MCF 10A (cell line): ENCODE measurements around the gene NLRP9. TPM values are rescaled to one million over a fixed set of nuclear protein-coding genes. Genes with fewer than 3 reads are reported as not detected.
A peak's percentile ranks its signal among the peaks of the same experiment; 100 is the strongest.

Source experiments
- BruUV-seq: library from RNA; stranded (reverse); fragments of 400-500 nt; replicated peaks from 2 replicates; lab custom pipeline; 2021; lab: Mats Ljungman, UMichigan
- CTCF ChIA-PET: fragments of 300-600 bp; sonication (Branson Sonifier 250); formaldehyde crosslinking; extraction: SDS; loops from one replicate; lab custom pipeline; 2021; ENCODE audit warnings: antibody characterized with exemption, inconsistent platforms; lab: Yijun Ruan, JAX
- POLR2A ChIA-PET: fragments of 300-600, 350-650 bp; sonication (Branson Sonifier 250); formaldehyde crosslinking; extraction: SDS; loops from one replicate; lab custom pipeline; 2020; ENCODE audit warnings: antibody characterized with exemption, inconsistent platforms; lab: Yijun Ruan, JAX
- DNase-seq: peaks from one replicate; pipeline ENCODE4 v3.0.0-alpha.2; 2018; ENCODE audit not compliant: unreplicated experiment
- H3K27ac Mint-ChIP-seq: one replicate; pipeline ENCODE4 v1.8.0; 2022; ENCODE audit warnings: mild to moderate bottlenecking, low read depth, mixed read lengths; ENCODE audit not compliant: unreplicated experiment
- H3K27me3 Mint-ChIP-seq: one replicate; pipeline ENCODE4 v1.8.0; 2022; ENCODE audit warnings: mixed read lengths; ENCODE audit not compliant: insufficient read depth, unreplicated experiment
- H3K36me3 Mint-ChIP-seq: one replicate; pipeline ENCODE4 v1.8.0; 2022; ENCODE audit warnings: mild to moderate bottlenecking, moderate library complexity, mixed read lengths; ENCODE audit not compliant: insufficient read depth, unreplicated experiment
- H3K4me1 Mint-ChIP-seq: one replicate; pipeline ENCODE4 v1.8.0; 2022; ENCODE audit warnings: mixed read lengths; ENCODE audit not compliant: insufficient read depth, unreplicated experiment
- H3K4me3 Mint-ChIP-seq: one replicate; pipeline ENCODE4 v1.8.0; 2022; ENCODE audit warnings: mild to moderate bottlenecking, moderate library complexity, mixed read lengths; ENCODE audit not compliant: unreplicated experiment
- H3K9me3 Mint-ChIP-seq: one replicate; pipeline ENCODE4 v1.8.0; 2022; ENCODE audit warnings: mixed read lengths; ENCODE audit not compliant: unreplicated experiment
- intact Hi-C: fragments of 100-400 bp; cut with micrococcal nuclease; formaldehyde crosslinking; loops from 2 replicates; pipeline ENCODE4 v1.14.1; 2022
- total RNA-seq: library from RNA; stranded (reverse); gene quantifications from 2 replicates; pipeline ENCODE4 v1.2.3, GENCODE V29; 2022
- TF ChIP-seq, protein P1 (sequence below): fragments of 200-600 bp; IDR thresholded peaks from one replicate; pipeline ENCODE4 v1.8.0; 2022; ENCODE audit warnings: antibody characterized with exemption, mild to moderate bottlenecking; ENCODE audit not compliant: unreplicated experiment

The NLRP9 gene
- total RNA-seq, 1 experiment from 2014 or later: not detected

DNA sequence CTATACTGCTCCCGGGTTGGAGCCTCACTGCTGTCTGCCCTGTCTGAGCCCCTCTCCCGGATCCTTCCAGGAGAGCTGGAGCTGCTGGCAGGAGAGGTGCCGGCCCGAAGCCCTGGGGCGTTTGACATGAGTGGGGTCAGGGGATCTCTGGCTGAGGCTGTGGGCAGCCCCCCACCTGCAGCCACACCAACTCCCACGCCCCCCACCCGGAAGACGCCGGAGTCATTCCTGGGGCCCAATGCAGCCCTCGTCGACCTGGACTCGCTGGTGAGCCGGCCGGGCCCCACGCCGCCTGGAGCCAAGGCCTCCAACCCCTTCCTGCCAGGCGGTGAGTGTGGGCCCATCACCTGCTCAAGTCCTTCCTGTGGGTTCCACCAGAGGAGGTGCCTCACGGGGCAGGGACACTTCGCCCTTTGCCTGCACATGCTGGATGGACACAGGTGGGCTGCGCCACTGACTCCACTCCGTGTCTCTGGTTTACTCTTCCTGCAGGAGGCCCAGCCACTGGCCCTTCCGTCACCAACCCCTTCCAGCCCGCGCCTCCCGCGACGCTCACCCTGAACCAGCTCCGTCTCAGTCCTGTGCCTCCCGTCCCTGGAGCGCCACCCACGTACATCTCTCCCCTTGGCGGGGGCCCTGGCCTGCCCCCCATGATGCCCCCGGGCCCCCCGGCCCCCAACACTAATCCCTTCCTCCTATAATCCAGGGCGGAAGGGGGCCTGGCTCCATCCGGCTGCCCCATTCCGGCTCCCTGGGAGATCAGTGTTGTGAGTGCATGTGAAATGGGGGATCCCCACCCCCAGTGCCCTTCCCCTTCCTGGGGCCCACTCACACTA, 43.3 kb downstream of the NLRP9 start:
- Mint-ChIP-seq H3K27me3 (no peaks in the 10 kb centered on the region), H3K4me1 (no peaks in the 10 kb centered on the region), H3K36me3 (peaks cover 67% of the 10 kb centered on the region), H3K27ac (no peak overlapping the region), H3K4me3 (no peak overlapping the region), H3K9me3 (no peaks in the 10 kb centered on the region)
- ChIA-PET POLR2A (no interaction called here), CTCF (interaction anchor here (0.6 kb wide), 1 partner anchor 10 kb away, joined by 5 read pairs; no protein-coding TSS in a partner anchor)
- TSS peak; percentile 70 for BruUV-seq
- DNase-seq: no peak
- intact Hi-C loops: no loop called here
- TF ChIP-seq, protein P1, sequence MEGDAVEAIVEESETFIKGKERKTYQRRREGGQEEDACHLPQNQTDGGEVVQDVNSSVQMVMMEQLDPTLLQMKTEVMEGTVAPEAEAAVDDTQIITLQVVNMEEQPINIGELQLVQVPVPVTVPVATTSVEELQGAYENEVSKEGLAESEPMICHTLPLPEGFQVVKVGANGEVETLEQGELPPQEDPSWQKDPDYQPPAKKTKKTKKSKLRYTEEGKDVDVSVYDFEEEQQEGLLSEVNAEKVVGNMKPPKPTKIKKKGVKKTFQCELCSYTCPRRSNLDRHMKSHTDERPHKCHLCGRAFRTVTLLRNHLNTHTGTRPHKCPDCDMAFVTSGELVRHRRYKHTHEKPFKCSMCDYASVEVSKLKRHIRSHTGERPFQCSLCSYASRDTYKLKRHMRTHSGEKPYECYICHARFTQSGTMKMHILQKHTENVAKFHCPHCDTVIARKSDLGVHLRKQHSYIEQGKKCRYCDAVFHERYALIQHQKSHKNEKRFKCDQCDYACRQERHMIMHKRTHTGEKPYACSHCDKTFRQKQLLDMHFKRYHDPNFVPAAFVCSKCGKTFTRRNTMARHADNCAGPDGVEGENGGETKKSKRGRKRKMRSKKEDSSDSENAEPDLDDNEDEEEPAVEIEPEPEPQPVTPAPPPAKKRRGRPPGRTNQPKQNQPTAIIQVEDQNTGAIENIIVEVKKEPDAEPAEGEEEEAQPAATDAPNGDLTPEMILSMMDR: no peak

GRCh38 chr19:55694241-55694655, 44.0 kb downstream of the NLRP9 start:
- Mint-ChIP-seq H3K4me1 (no peaks in the 10 kb centered on the region), H3K36me3 (peaks cover 69% of the 10 kb centered on the region), H3K27ac (no peak overlapping the region), H3K27me3 (no peaks in the 10 kb centered on the region), H3K4me3 (no peak overlapping the region), H3K9me3 (no peaks in the 10 kb centered on the region)
- BruUV-seq: no TSS peak
- CTCF ChIA-PET: interaction anchor here (0.6 to 1.1 kb wide), 2 partner anchors 10 to 41 kb away, joined by 3 to 5 read pairs; no protein-coding TSS in a partner anchor
- intact Hi-C loops: no loop called here
- POLR2A ChIA-PET: no interaction called here
- TF ChIP-seq, protein P1: no peak
- no peak for DNase-seq

GRCh38 chr19:55693336-55693974, 44.7 kb downstream of the NLRP9 start:
- no TSS peak for BruUV-seq
- CTCF ChIA-PET: interaction anchor here (1.1 kb wide), 1 partner anchor 40 kb away, joined by 3 read pairs; no protein-coding TSS in a partner anchor
- intact Hi-C loops: no loop called here
- Mint-ChIP-seq H3K27ac (no peak overlapping the region), H3K4me1 (no peaks in the 10 kb centered on the region), H3K27me3 (no peaks in the 10 kb centered on the region), H3K4me3 (no peak overlapping the region), H3K9me3 (no peaks in the 10 kb centered on the region), H3K36me3 (peaks cover 64% of the 10 kb centered on the region)
- no peak for DNase-seq
- POLR2A ChIA-PET: no interaction called here
- TF ChIP-seq, protein P1: no peak

GRCh38 chr19:55692681-55693081, 45.5 kb downstream of the NLRP9 start:
- no TSS peak for BruUV-seq
- ChIA-PET POLR2A (no interaction called here), CTCF (interaction anchor here (0.9 kb wide), 1 partner anchor 10 kb away, joined by 3 read pairs; no protein-coding TSS in a partner anchor)
- TF ChIP-seq, protein P1: no peak
- no peaks in the 10 kb centered on the region for H3K9me3 Mint-ChIP-seq
- H3K36me3 Mint-ChIP-seq: peaks cover 56% of the 10 kb centered on the region
- no peaks in the 10 kb centered on the region for H3K27me3 Mint-ChIP-seq
- intact Hi-C loops: no loop called here
- no peaks in the 10 kb centered on the region for H3K4me1 Mint-ChIP-seq
- no peak for DNase-seq
- no peak overlapping the region for H3K4me3 Mint-ChIP-seq
- H3K27ac Mint-ChIP-seq: no peak overlapping the region
